Testis (tissue), 3 donors: ENCODE data around the gene SMAD6. TPM values are rescaled to one million over a fixed set of nuclear protein-coding genes. Genes with fewer than 3 reads are reported as not detected.
A peak's percentile ranks its signal among the peaks of the same experiment; 100 is the strongest.
"Not testable (repeated sequence)": the region's sequence is repeated elsewhere in the genome, so short reads cannot be mapped to it uniquely, and the experiment has no call there.

Experiments used
- DNase-seq: peaks from one replicate; pipeline ENCODE4 v3.0.0-alpha.2; 2019
- H3K27ac ChIP-seq, 2 donors: fragments of 200-600 bp; sonication (generic); one replicate each; pipeline ENCODE4 v1.5.1; 2019
- H3K27me3 ChIP-seq: fragments of 200-600 bp; sonication (generic); one replicate; pipeline ENCODE4 v1.5.1; 2019
- H3K36me3 ChIP-seq: fragments of 200-600 bp; sonication (generic); one replicate; pipeline ENCODE4 v1.5.1; 2017; ENCODE audit warnings: low read depth; ENCODE audit errors: missing control alignments
- H3K4me1 ChIP-seq: fragments of 200-600 bp; sonication (generic); one replicate; pipeline ENCODE4 v1.5.1; 2019
- H3K4me3 ChIP-seq, 2 donors: fragments of 200-600 bp; sonication (generic); one replicate each; pipeline ENCODE4 v1.5.1; 2017 to 2019
- H3K9me3 ChIP-seq: fragments of 200-600 bp; sonication (generic); one replicate; pipeline ENCODE4 v1.5.1; 2017
- POLR2A ChIP-seq: fragments of 450-650 bp; IDR thresholded peaks from one replicate; pipeline ENCODE4 v1.6.1; 2017; ENCODE audit warnings: antibody characterized with exemption, mild to moderate bottlenecking, moderate library complexity
- WGBS, 2 donors: methylation state at CpG; one replicate each; pipeline ENCODE4 v1.1.5; 2018; 5-methylcytosine and 5-hydroxymethylcytosine counted together
- intact Hi-C: fragments of 100-400 bp; cut with DNase I; formaldehyde crosslinking; loops from one replicate; pipeline ENCODE4 v1.15.1; 2023; ENCODE audit warnings: low total_unique reads
- polyA plus RNA-seq: library from polyadenylated mRNA; stranded (reverse); fragments of 350-450 nt; fragmentation: Illumina TruSeq; extraction: RNeasy Lipid Tissue Mini Kit (QIAGEN cat#74804); gene quantifications from one replicate; pipeline ENCODE4 v1.2.3, GENCODE V29; 2014; ENCODE audit warnings: low read depth, low replicate concordance; ENCODE audit not compliant: insufficient read depth
- total RNA-seq, 2 donors: library from RNA; depleted of rRNA; stranded (reverse); fragments of >200 nt; gene quantifications; one replicate each; pipeline ENCODE4 v1.2.3, GENCODE V29; 2016
- TF ChIP-seq, protein P1 (sequence below), 3 experiments: fragments of 450-650 bp in 2 of 3; fragments of 200-600 bp in 1 of 3; sonication (generic) in 1 of 3; IDR thresholded peaks; one replicate each; pipeline ENCODE4 v1.5.1; 2016 to 2019; ENCODE audit warnings: antibody characterized with exemption in 3 of 3, mild to moderate bottlenecking in 2 of 3, moderate library complexity in 1 of 3

Gene SMAD6
- total and polyA plus RNA-seq, 3 donors from 2014 or later: 3.2 to 19.4 (median 17.5) TPM

DNA sequence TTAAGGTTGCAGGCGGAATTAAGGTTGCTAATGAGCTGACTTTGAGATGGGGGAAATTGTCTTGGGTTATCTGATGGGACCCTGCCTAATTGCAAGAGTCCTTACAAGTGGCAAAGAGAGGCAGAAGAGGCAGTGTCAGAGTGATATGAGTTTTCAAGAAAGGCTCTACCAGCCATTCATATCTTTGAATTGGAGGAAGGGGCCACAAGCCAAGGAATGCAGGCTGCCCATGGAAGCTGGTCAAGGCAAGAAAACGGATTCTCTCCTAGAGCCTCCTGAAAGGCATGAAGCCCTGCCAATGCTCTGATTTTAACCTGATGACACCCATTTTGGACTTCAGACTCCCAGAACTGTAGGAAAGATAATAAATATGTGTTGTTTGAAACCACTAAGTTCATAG lies 20.6 kb upstream of the SMAD6 start:
- 81 to 83% methylated on average over 2 of the region's 2 CpGs for WGBS, 2 donors
- no peak for TF ChIP-seq POLR2A
- TF ChIP-seq, protein P1, sequence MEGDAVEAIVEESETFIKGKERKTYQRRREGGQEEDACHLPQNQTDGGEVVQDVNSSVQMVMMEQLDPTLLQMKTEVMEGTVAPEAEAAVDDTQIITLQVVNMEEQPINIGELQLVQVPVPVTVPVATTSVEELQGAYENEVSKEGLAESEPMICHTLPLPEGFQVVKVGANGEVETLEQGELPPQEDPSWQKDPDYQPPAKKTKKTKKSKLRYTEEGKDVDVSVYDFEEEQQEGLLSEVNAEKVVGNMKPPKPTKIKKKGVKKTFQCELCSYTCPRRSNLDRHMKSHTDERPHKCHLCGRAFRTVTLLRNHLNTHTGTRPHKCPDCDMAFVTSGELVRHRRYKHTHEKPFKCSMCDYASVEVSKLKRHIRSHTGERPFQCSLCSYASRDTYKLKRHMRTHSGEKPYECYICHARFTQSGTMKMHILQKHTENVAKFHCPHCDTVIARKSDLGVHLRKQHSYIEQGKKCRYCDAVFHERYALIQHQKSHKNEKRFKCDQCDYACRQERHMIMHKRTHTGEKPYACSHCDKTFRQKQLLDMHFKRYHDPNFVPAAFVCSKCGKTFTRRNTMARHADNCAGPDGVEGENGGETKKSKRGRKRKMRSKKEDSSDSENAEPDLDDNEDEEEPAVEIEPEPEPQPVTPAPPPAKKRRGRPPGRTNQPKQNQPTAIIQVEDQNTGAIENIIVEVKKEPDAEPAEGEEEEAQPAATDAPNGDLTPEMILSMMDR (IDR thresholded peaks at IDR 0.05): no peak

DNA sequence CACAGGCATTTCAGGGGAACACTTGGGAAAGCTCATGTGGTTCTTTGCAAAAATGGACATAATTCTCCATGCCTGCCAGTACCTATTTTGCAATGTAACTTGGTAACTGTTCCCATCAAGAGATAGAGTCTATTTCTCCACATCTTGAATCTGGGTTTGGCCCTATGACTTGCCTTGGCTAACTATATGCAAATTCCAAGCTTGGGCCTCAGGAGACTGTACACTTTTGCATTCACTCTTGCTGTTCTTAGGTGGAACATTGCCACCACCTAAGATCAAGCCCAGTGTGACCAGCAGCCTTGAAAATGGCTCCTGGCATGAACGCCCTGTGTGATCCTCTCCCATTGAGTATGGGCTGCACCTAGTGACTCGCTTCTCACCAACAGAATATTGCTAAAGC lies 19.8 kb upstream of the SMAD6 start:
- H3K27ac ChIP-seq: no peak overlapping the region
- 87 to 92% methylated on average over 2 of the region's 2 CpGs for WGBS, 2 donors
- H3K4me1 ChIP-seq: peaks cover 28% of the 10 kb centered on the region
- no peak for DNase-seq
- H3K4me3 ChIP-seq: no peak overlapping the region
- no peaks in the 10 kb centered on the region for H3K9me3 ChIP-seq
- TF ChIP-seq, protein P1 (IDR thresholded peaks at IDR 0.05): no peak
- TF ChIP-seq POLR2A: no peak
- H3K27me3 ChIP-seq: no peaks in the 10 kb centered on the region
- no peaks in the 10 kb centered on the region for H3K36me3 ChIP-seq
- intact Hi-C loops: no loop called here

More for the DNA sequence above, 20.6 kb upstream of the SMAD6 start:
- H3K9me3 ChIP-seq: no peaks in the 10 kb centered on the region
- H3K4me1 ChIP-seq: peaks cover 28% of the 10 kb centered on the region
- no peak overlapping the region for H3K4me3 ChIP-seq
- intact Hi-C loops: no loop called here
- H3K27ac ChIP-seq: peak overlapping the region; percentile 63 to 74
- H3K36me3 ChIP-seq: no peaks in the 10 kb centered on the region
- no peak for DNase-seq
- no peaks in the 10 kb centered on the region for H3K27me3 ChIP-seq

DNA sequence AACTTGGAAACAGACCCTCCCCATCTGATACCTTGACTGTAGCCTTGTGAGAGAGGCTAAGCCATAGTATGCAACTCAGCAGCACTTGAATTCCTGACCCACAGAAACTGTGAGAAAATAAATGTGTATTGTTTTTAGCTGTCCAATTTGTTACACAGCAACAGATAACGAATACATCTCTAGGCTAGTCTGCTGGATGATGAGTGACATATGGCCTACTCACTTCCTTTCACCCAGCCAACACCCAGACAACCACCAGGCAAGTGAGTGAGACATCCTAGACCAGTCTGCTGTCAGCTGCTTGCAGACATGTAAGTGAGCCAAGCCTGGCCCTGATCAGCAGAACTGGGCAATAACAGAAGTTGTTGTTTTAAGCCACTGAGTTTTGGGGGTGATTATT lies 19.2 kb upstream of the SMAD6 start:
- no peak overlapping the region for H3K27ac ChIP-seq
- H3K4me1 ChIP-seq: peaks cover 28% of the 10 kb centered on the region
- DNase-seq: no peak
- no peak for TF ChIP-seq POLR2A
- TF ChIP-seq, protein P1 (IDR thresholded peaks at IDR 0.05): no peak
- H3K9me3 ChIP-seq: no peaks in the 10 kb centered on the region
- no peaks in the 10 kb centered on the region for H3K36me3 ChIP-seq
- H3K27me3 ChIP-seq: no peaks in the 10 kb centered on the region
- 71 to 88% methylated on average over 1 of the region's 1 CpG for WGBS, 2 donors
- intact Hi-C loops: no loop called here
- H3K4me3 ChIP-seq: no peak overlapping the region

DNA sequence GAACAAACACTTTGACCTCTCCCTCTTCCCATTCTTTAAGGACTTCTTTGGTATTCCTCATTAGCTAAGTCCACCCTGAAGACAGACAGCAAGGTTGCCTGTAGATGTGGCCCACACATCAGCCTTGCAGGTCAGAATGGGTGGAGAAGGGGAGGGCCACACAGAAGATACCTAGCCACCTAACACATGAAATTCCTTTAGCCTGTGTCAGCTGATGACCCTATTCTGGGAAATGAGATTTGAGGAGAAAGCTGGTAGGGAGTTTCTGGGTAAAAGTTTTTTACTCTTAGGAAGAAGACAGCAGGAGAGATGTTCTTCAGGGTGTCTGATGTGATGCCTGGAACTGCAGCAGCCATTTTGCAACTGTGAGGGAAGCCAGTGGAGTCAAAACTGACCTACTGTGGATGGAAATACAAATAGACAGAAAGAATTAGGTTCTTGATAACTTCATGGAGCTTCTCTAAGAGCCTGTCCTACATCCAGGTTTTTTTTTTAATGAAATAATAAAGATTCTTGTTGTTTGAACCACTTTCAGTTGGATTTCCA lies 17.8 kb upstream of the SMAD6 start:
- Histone ChIP-seq H3K27me3 (no peaks in the 10 kb centered on the region), H3K4me3 (no peak overlapping the region), H3K4me1 (peaks cover 18% of the 10 kb centered on the region), H3K9me3 (no peaks in the 10 kb centered on the region), H3K36me3 (no peaks in the 10 kb centered on the region), H3K27ac (no peak overlapping the region)
- TF ChIP-seq, protein P1 (IDR thresholded peaks at IDR 0.05): no peak
- TF ChIP-seq POLR2A: no peak
- DNase-seq: no peak
- intact Hi-C loops: no loop called here

DNA sequence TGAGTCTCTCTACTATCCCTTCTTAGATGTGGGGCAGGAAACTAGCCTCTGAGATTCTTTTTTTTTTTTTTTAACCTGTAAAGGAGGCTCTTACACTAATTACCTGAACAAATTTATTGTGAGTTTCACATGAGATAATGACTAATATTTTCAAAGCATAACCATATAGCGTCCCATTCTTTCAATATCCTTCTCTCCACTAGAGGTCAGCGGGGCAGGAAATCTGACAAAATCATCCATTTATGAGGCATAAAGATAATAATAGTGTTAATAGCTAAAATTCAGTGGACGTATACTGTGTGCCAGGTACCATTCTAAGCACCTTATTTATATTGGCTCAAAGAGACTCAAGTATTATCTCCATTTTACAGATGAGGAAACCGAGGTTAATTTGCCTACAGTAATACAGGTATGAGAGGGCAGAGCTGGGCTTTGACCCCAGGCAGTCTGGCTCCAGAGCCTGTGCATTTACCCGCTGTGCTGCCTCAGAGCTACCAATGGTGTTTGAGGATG lies 16.3 kb upstream of the SMAD6 start:
- intact Hi-C loops: no loop called here
- 86 to 89% methylated on average over 5 of the region's 5 CpGs for WGBS, 2 donors

DNA sequence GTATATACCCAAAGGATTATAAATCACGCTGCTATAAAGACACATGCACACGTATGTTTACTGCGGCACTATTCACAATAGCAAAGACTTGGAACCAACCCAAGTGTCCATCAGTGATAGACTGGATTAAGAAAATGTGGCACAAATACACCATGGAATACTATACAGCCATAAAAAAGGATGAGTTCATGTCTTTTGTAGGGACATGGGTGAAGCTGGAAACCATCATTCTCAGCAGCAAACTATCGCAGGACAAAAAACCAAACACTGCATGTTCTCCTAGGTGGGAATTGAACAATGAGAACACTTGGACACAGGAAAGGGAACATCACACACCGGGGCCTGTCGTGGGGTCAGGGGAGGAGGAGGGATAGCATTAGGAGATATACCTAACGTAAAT lies 11.1 kb upstream of the SMAD6 start:
- 77 to 83% methylated on average over 7 of the region's 7 CpGs for WGBS, 2 donors
- H3K36me3 ChIP-seq, H3K27me3 ChIP-seq, H3K27ac ChIP-seq, H3K9me3 ChIP-seq, intact Hi-C loops, DNase-seq, H3K4me1 ChIP-seq, H3K4me3 ChIP-seq: not testable (repeated sequence)

More for the DNA sequence above, 16.3 kb upstream of the SMAD6 start:
- Histone ChIP-seq H3K4me1 (peaks cover 4% of the 10 kb centered on the region), H3K4me3 (no peak overlapping the region), H3K27ac (no peak overlapping the region), H3K36me3 (no peaks in the 10 kb centered on the region), H3K9me3 (no peaks in the 10 kb centered on the region), H3K27me3 (no peaks in the 10 kb centered on the region)
- TF ChIP-seq, protein P1 (IDR thresholded peaks at IDR 0.05): no peak
- TF ChIP-seq POLR2A: no peak
- DNase-seq: no peak
